HT-29 (cell line): ENCODE results near the gene OR2D2. TPM values are rescaled to one million over a fixed set of nuclear protein-coding genes. Genes with fewer than 3 reads are reported as not detected.
A peak's percentile ranks its signal among the peaks of the same experiment; 100 is the strongest.
"Not testable (repeated sequence)": the region's sequence is repeated elsewhere in the genome, so short reads cannot be mapped to it uniquely, and the experiment has no call there.

Source experiments
- DNase-seq: peaks from one replicate; pipeline ENCODE4 v3.0.0-alpha.2; 2015; ENCODE audit warnings: low spot score
- total RNA-seq: library from RNA; depleted of rRNA; stranded (reverse); fragments of >200 nt; shearing (Covaris generic); gene quantifications from 2 replicates; pipeline ENCODE4 v1.2.3, GENCODE V29; 2014; rRNA removed

Gene OR2D2
- total RNA-seq, 1 experiment from 2014 or later = not detected

DNA sequence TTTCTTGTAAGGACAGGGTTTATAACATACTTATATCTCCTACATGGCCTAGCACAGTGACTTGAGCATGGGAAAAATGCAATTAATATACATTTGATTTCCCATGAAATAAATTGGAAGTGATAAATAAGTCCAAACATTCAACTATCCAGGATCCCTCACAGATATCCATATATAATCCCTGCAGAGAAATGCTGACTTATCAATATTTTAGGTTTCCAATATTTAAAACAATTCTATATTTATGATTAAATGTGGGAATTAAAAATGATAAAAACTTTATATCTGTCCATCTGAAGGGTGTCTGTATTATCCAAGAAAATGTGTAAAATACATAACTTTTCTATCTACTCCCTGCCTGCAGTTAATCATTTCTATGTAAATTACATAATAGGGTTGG is 9.5 kb downstream of the OR2D2 start:
- no peak for DNase-seq

DNA sequence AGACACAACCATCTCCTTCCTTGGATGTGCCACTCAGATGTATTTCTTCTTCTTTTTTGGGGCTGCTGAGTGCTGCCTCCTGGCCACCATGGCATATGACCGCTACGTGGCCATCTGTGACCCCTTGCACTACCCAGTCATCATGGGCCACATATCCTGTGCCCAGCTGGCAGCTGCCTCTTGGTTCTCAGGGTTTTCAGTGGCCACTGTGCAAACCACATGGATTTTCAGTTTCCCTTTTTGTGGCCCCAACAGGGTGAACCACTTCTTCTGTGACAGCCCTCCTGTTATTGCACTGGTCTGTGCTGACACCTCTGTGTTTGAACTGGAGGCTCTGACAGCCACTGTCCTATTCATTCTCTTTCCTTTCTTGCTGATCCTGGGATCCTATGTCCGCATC is 15.4 kb downstream of the OR2D2 start:
- DNase-seq = no peak

- no peak for DNase-seq
Observed at GRCh38 chr11:6876325-6876724, 16.0 kb downstream of the OR2D2 start, which contains the start of gene OR10A4. TSS of gene OR10A4 (plus strand) at chr11:6876625. CDS start at chr11:6876648, 23 bp downstream.

- no peak for DNase-seq
Observed at GRCh38 chr11:6875761-6876160, 16.5 kb downstream of the OR2D2 start.

DNA sequence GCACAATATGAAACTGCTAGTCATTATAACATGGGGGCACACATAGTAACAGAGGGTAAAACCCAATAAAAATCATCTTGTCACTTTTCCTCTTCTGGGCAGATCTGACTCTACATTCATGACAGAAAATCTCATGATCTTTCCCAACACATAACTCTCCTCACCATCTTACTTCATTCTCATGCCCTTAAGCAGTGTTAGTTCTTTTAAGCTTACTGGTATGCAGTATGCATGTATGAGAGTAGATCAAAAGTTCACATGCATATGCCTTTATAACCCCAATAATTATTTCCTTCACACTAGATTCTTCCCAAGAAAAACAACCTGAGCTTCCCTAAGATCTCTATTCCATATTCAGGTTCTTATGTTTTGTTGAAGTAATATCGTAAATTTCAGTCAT is 21.0 kb downstream of the OR2D2 start:
- no peak for DNase-seq

GRCh38 chr11:6864438-6864837 is 27.9 kb downstream of the OR2D2 start:
- DNase-seq = no peak

- DNase-seq = no peak
Observed at GRCh38 chr11:6862961-6863360, 29.3 kb downstream of the OR2D2 start, which contains the start of gene OR10A2. TSS of gene OR10A2 (plus strand) at chr11:6863057. CDS start at chr11:6869755, 6,698 bp downstream.

- no peak for DNase-seq
Observed at GRCh38 chr11:6856871-6857270, 35.4 kb downstream of the OR2D2 start.

- DNase-seq = peak; percentile 60
Observed at GRCh38 chr11:6855971-6856541, 36.2 kb downstream of the OR2D2 start.

- DNase-seq = not testable (repeated sequence)
Observed at GRCh38 chr11:6854801-6855200, 37.5 kb downstream of the OR2D2 start.

DNA sequence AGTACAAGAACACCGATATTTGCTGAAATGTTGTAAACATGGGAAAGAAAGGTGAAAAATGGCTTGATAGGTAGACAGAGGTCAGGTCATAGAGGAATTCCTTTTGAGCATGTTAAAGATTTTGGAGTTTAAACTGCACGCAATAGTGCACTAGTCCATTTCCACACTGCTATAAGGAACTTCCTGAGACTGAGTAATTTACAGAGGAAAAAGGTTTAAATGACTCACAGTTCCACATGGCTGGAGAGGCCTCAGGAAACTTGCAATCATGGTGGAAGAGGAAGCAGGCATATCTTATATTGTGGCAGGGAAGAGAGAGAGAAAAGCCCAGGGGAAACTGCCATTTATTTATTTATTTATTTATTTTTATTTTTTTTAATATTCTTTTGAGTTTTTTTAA is 41.8 kb downstream of the OR2D2 start:
- DNase-seq = no peak

- no peak for DNase-seq
Observed at GRCh38 chr11:6845383-6845782, 46.9 kb downstream of the OR2D2 start, which contains the start of gene OR10A5. TSS of gene OR10A5 (plus strand) at chr11:6845683. CDS start at chr11:6845683, 0 bp downstream.

DNA sequence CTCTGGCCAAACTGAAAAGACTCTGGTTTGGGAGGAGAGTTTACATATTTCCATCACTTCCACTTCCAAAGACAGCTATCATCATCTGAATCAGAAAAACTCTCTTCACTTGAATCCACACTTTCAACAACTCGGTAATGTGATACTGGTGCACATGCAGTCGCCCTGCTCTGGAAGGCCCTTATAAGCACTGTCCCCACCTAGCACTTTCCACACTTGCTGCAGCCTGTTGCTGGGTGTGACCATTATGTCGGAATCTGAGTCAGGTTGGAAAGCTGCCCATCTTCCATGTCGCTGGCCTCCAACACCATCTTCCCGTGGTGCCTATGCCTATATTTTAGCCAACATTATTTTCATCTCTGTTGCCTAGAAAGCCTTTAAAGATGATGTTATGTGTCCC is 47.9 kb downstream of the OR2D2 start:
- no peak for DNase-seq

GRCh38 chr11:6843670-6844069 is 48.6 kb downstream of the OR2D2 start:
- no peak for DNase-seq

- DNase-seq = no peak
Observed at GRCh38 chr11:6841694-6842093, 50.6 kb downstream of the OR2D2 start.

Other genes with a start within 250 kb of the OR2D2 start
- gene DCHS1, start 236.7 kb downstream of the OR2D2 start, total RNA-seq = 0.05 and 0.18 TPM in 2 replicates
- 94.8 and 99.8 TPM in 2 replicates for gene MRPL17, start 209.2 kb downstream of the OR2D2 start, total RNA-seq
- 0.15 and 0.16 TPM in 2 replicates for gene OR2AG2, start 120.5 kb downstream of the OR2D2 start, total RNA-seq
- gene OR2AG1, start 109.5 kb downstream of the OR2D2 start, total RNA-seq = not detected in 2 replicates
- gene OR6A2, start 92.8 kb downstream of the OR2D2 start, total RNA-seq = 0.08 and 0.23 TPM in 2 replicates
- not detected in 2 replicates for gene OR10A5, start 46.8 kb downstream of the OR2D2 start, total RNA-seq
- gene OR10A2, start 29.4 kb downstream of the OR2D2 start, total RNA-seq = not detected in 2 replicates
- not detected in 2 replicates for gene OR10A4, start 15.9 kb downstream of the OR2D2 start, total RNA-seq
- not detected in 2 replicates for gene OR2D3, start 28.5 kb upstream of the OR2D2 start, total RNA-seq
- 4.6 and 5.2 TPM in 2 replicates for gene ZNF215, start 33.9 kb upstream of the OR2D2 start, total RNA-seq
- gene ZNF214, start 127.8 kb upstream of the OR2D2 start, total RNA-seq = 1.8 and 2.5 TPM in 2 replicates
- not detected in 2 replicates for gene NLRP14, start 128.0 kb upstream of the OR2D2 start, total RNA-seq
- 0.05 TPM in 1 of 2 replicates, not detected in the other for gene RBMXL2, start 196.5 kb upstream of the OR2D2 start, total RNA-seq